ENCODE measurements around the gene ANO7. TPM values are rescaled to one million over a fixed set of nuclear protein-coding genes. Genes with fewer than 3 reads are reported as not detected.

ANO7 gene
- total and polyA plus RNA-seq, 2 experiments from 2014 or later = 0.22 to 2.6 TPM

DNA sequence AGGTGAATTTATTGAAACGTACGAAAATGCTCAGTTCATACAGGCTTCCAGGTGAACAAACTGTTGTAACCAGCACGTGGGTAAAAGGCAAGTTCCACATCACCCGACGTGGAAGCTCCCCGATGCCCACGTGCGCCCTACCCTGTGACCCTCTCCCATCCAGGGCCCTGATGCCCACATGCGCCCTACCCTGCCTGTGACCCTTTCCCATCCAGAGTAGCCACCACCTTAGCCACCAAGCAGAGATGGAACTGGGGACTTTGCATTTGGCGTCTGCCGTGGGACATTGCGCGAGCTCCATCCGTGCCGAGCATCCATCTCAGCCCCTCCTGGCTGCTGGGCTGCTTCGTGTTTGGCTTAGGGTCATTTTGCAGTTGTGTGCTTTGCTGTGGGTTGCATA, 37.5 kb downstream of the ANO7 start:
- Histone ChIP-seq H3K4me2 (ENCODE audit: unreplicated experiment) (no peak overlapping the region), H3K27ac (no peak overlapping the region), H3K4me3 (no peak overlapping the region), H3K9ac (no peak overlapping the region), H3K9me2 (ENCODE audit: insufficient read depth) (no peaks in the 10 kb centered on the region), H3K79me2 (ENCODE audit: insufficient read depth) (peaks cover 19% of the 10 kb centered on the region), H3K9me3 (ENCODE audit: low read depth) (no peaks in the 10 kb centered on the region), H3K4me1 (ENCODE audit: insufficient read depth) (peaks cover 16% of the 10 kb centered on the region), H3K36me3 (ENCODE audit: low read depth) (peaks cover 29% of the 10 kb centered on the region), H3F3A (ENCODE audit: insufficient read depth) (peaks cover 56% of the 10 kb centered on the region), H2AFZ (no peak overlapping the region), H4K20me1 (ENCODE audit: insufficient read depth) (no peaks in the 10 kb centered on the region), H3K27me3 (replicated peaks; ENCODE audit: insufficient read depth) (no peaks in the 10 kb centered on the region)
- in situ Hi-C loops (cut with MboI) = no loop called here
- WGBS, 2 experiments (ENCODE audit: low coverage in 1 of 2, low lambda C conversion rate in 2 of 2, missing lambda C conversion rate in 2 of 2) = 91 to 95% methylated on average over 16 of the region's 16 CpGs
- no peak for DNase-seq
- TF ChIP-seq EZH2 (IDR thresholded peaks at IDR 0.05; ENCODE audit: insufficient read depth, poor library complexity, severe bottlenecking) = no peak
- no peak for TF ChIP-seq EZH2phosphoT487 (IDR thresholded peaks at IDR 0.05; ENCODE audit: insufficient read depth, low read depth)

GRCh38 chr2:241226723-241227572, 38.5 kb downstream of the ANO7 start:
- Histone ChIP-seq H3K36me3 (ENCODE audit: low read depth) (peaks cover 38% of the 10 kb centered on the region), H3K27ac (no peak overlapping the region), H3K9me2 (ENCODE audit: insufficient read depth) (no peaks in the 10 kb centered on the region), H3K4me1 (ENCODE audit: insufficient read depth) (peaks cover 16% of the 10 kb centered on the region), H3K4me2 (ENCODE audit: unreplicated experiment) (no peak overlapping the region), H3F3A (ENCODE audit: insufficient read depth) (peaks cover 65% of the 10 kb centered on the region), H3K79me2 (ENCODE audit: insufficient read depth) (peaks cover 29% of the 10 kb centered on the region), H3K27me3 (replicated peaks; ENCODE audit: insufficient read depth) (no peaks in the 10 kb centered on the region), H4K20me1 (ENCODE audit: insufficient read depth) (no peaks in the 10 kb centered on the region), H3K4me3 (no peak overlapping the region), H2AFZ (no peak overlapping the region), H3K9ac (no peak overlapping the region), H3K9me3 (ENCODE audit: low read depth) (no peaks in the 10 kb centered on the region)
- in situ Hi-C loops (cut with MboI) = no loop called here
- no peak for TF ChIP-seq EZH2phosphoT487 (IDR thresholded peaks at IDR 0.05; ENCODE audit: insufficient read depth, low read depth)
- no peak for TF ChIP-seq EZH2 (IDR thresholded peaks at IDR 0.05; ENCODE audit: insufficient read depth, poor library complexity, severe bottlenecking)
- DNase-seq = no peak
- 78 to 85% methylated on average over 15 to 19 of the region's 19 CpGs for WGBS, 2 experiments (ENCODE audit: low coverage in 1 of 2, low lambda C conversion rate in 2 of 2, missing lambda C conversion rate in 2 of 2)

- Histone ChIP-seq H3K27ac (no peak overlapping the region), H3K4me3 (no peak overlapping the region), H3K9me2 (ENCODE audit: insufficient read depth) (no peaks in the 10 kb centered on the region), H3K9me3 (ENCODE audit: low read depth) (no peaks in the 10 kb centered on the region), H3K79me2 (ENCODE audit: insufficient read depth) (peaks cover 35% of the 10 kb centered on the region), H3K27me3 (replicated peaks; ENCODE audit: insufficient read depth) (no peaks in the 10 kb centered on the region), H3K36me3 (ENCODE audit: low read depth) (peaks cover 43% of the 10 kb centered on the region), H3K4me1 (ENCODE audit: insufficient read depth) (peaks cover 16% of the 10 kb centered on the region), H3F3A (ENCODE audit: insufficient read depth) (peaks cover 68% of the 10 kb centered on the region), H2AFZ (no peak overlapping the region), H3K4me2 (ENCODE audit: unreplicated experiment) (no peak overlapping the region), H4K20me1 (ENCODE audit: insufficient read depth) (no peaks in the 10 kb centered on the region), H3K9ac (no peak overlapping the region)
- 76 to 77% methylated on average over 8 of the region's 8 CpGs for WGBS, 2 experiments (ENCODE audit: low coverage in 1 of 2, low lambda C conversion rate in 2 of 2, missing lambda C conversion rate in 2 of 2)
- no peak for DNase-seq
- no peak for TF ChIP-seq EZH2phosphoT487 (IDR thresholded peaks at IDR 0.05; ENCODE audit: insufficient read depth, low read depth)
- no peak for TF ChIP-seq EZH2 (IDR thresholded peaks at IDR 0.05; ENCODE audit: insufficient read depth, poor library complexity, severe bottlenecking)
- in situ Hi-C loops (cut with MboI) = no loop called here
Measured at GRCh38 chr2:241227594-241227993, 39.1 kb downstream of the ANO7 start.

- no peaks in the 10 kb centered on the region for H3K9me3 ChIP-seq (ENCODE audit: low read depth)
- no peaks in the 10 kb centered on the region for H4K20me1 ChIP-seq (ENCODE audit: insufficient read depth)
- no peak overlapping the region for H3K27ac ChIP-seq
- no peak for TF ChIP-seq EZH2phosphoT487 (IDR thresholded peaks at IDR 0.05; ENCODE audit: insufficient read depth, low read depth)
- TF ChIP-seq EZH2 (IDR thresholded peaks at IDR 0.05; ENCODE audit: insufficient read depth, poor library complexity, severe bottlenecking) = no peak
- no peak overlapping the region for H3K4me3 ChIP-seq
- H3K9me2 ChIP-seq (ENCODE audit: insufficient read depth) = no peaks in the 10 kb centered on the region
- peaks cover 42% of the 10 kb centered on the region for H3K79me2 ChIP-seq (ENCODE audit: insufficient read depth)
- peaks cover 48% of the 10 kb centered on the region for H3K36me3 ChIP-seq (ENCODE audit: low read depth)
- no peak overlapping the region for H2AFZ ChIP-seq
- H3K4me2 ChIP-seq (ENCODE audit: unreplicated experiment) = no peak overlapping the region
- DNase-seq = peak; percentile 34
- no peak overlapping the region for H3K9ac ChIP-seq
- in situ Hi-C loops (cut with MboI) = no loop called here
- no peaks in the 10 kb centered on the region for H3K27me3 ChIP-seq (replicated peaks; ENCODE audit: insufficient read depth)
- H3K4me1 ChIP-seq (ENCODE audit: insufficient read depth) = peaks cover 16% of the 10 kb centered on the region
- peaks cover 67% of the 10 kb centered on the region for H3F3A ChIP-seq (ENCODE audit: insufficient read depth)
- 88 to 90% methylated on average over 26 of the region's 26 CpGs for WGBS, 2 experiments (ENCODE audit: low coverage in 1 of 2, low lambda C conversion rate in 2 of 2, missing lambda C conversion rate in 2 of 2)
Measured at GRCh38 chr2:241228081-241228859, 39.8 kb downstream of the ANO7 start.

All from GM23248 (cell line).